HepG2 (cell line): Measurements from ENCODE around the gene HNRNPA2B1. TPM values are rescaled to one million over a fixed set of nuclear protein-coding genes. Genes with fewer than 3 reads are reported as not detected.

ENCODE experiments used
- ATAC-seq: fragments of 200-7000 bp; cut with Tn5 transposase; 3 replicates; pipeline ENCODE4 v1.9.1; 2020; ENCODE audit warnings: mild to moderate bottlenecking, moderate library complexity
- BruUV-seq: library from RNA; stranded (reverse); fragments of 400-500 nt; replicated peaks from 2 replicates; lab custom pipeline; 2021; lab: Mats Ljungman, UMichigan
- CTCF ChIA-PET: fragments of 300-600 bp; formaldehyde crosslinking; extraction: SDS; loops from one replicate; lab custom pipeline; 2021; ENCODE audit warnings: low total read pairs, inconsistent platforms, low intra/inter-chr PET ratio; lab: Yijun Ruan, JAX
- POLR2A ChIA-PET: fragments of 350-600 bp; sonication (Branson Sonifier 250); formaldehyde crosslinking; loops from one replicate; lab custom pipeline; 2020; ENCODE audit warnings: antibody characterized with exemption, inconsistent platforms; lab: Yijun Ruan, JAX
- DNase-seq: peaks from one replicate; pipeline ENCODE4 v3.0.0-alpha.2; 2015; ENCODE audit warnings: low spot score
- FAIRE-seq: peaks from 3 replicates; lab custom pipeline; 2011; peaks lifted over from hg19 to GRCh38; lab: Jason Lieb, UNC
- H2AFZ ChIP-seq: one replicate; pipeline ENCODE4 v1.6.1; 2011; ENCODE audit warnings: low read length, inconsistent platforms
- H3K27ac ChIP-seq: fragments of 300-600 bp; 3 replicates; pipeline ENCODE4 v1.8.0; 2011; ENCODE audit warnings: mixed run types, mild to moderate bottlenecking, mixed read lengths, low read length, inconsistent platforms; ENCODE audit not compliant: insufficient read depth; ENCODE audit errors: extremely low read length
- H3K27me3 ChIP-seq, 2 experiments: fragments of 200-600 bp in 1 of 2; 2 replicates in 1 of 2; 3 replicates in 1 of 2; pipeline versions ENCODE4 v1.6.0 to v1.8.0; 2011; ENCODE audit warnings: low read length in 2 of 2, mild to moderate bottlenecking in 2 of 2, moderate library complexity in 2 of 2, inconsistent platforms in 1 of 2; ENCODE audit not compliant: insufficient read depth in 2 of 2, control insufficient read depth in 1 of 2
- H3K36me3 ChIP-seq, 2 experiments: fragments of 200-600 bp in 1 of 2; replicated peaks in 1 of 2; 2 replicates in 1 of 2; 3 replicates in 1 of 2; pipeline versions ENCODE4 v1.5.1 to v1.8.0; 2011; ENCODE audit warnings: low read length in 2 of 2, inconsistent platforms in 1 of 2; ENCODE audit not compliant: insufficient read depth in 2 of 2, control insufficient read depth in 1 of 2
- H3K4me1 ChIP-seq: 2 replicates; pipeline ENCODE4 v1.5.1; 2012; ENCODE audit warnings: low read length, inconsistent platforms; ENCODE audit not compliant: insufficient read depth
- H3K4me2 ChIP-seq: 2 replicates; pipeline ENCODE4 v1.6.0; 2011; ENCODE audit warnings: low read depth, low read length, inconsistent platforms
- H3K4me3 ChIP-seq, 3 experiments: fragments of 200-600 bp in 1 of 3; sonication (generic), shearing (Covaris generic) in 1 of 3; replicated peaks in 1 of 3; 2 replicates each; pipeline ENCODE4 v1.5.1; 2011 to 2016; ENCODE audit warnings: low read length in 3 of 3, inconsistent platforms in 2 of 3, low read depth in 2 of 3, mild to moderate bottlenecking in 2 of 3, control low read depth in 1 of 3, mixed read lengths in 1 of 3; ENCODE audit not compliant: insufficient read depth in 1 of 3
- H3K79me2 ChIP-seq: one replicate; pipeline ENCODE4 v1.6.1; 2011; ENCODE audit warnings: low read length, inconsistent platforms; ENCODE audit not compliant: insufficient read depth
- H3K9ac ChIP-seq: 2 replicates; pipeline ENCODE4 v1.6.0; 2011; ENCODE audit warnings: mild to moderate bottlenecking, low read depth, low read length, inconsistent platforms; ENCODE audit not compliant: insufficient read depth
- H3K9me3 ChIP-seq: 2 replicates; pipeline ENCODE4 v1.5.1; 2012; ENCODE audit warnings: mild to moderate bottlenecking, low read length
- H4K20me1 ChIP-seq: 2 replicates; pipeline ENCODE4 v1.6.0; 2011; ENCODE audit warnings: inconsistent platforms, mild to moderate bottlenecking, low read length, moderate library complexity; ENCODE audit not compliant: insufficient read depth
- MXI1 ChIP-seq: IDR thresholded peaks from 3 replicates; pipeline ENCODE4 v1.6.1; 2012; ENCODE audit warnings: low read depth, low read length, inconsistent platforms, borderline replicate concordance
- PAF1 ChIP-seq: IDR thresholded peaks from 2 replicates; pipeline ENCODE4 v1.6.1; 2016; ENCODE audit warnings: missing genetic modification reagents, missing compliant biosample characterization
- POLR2A ChIP-seq, 2 experiments: IDR thresholded peaks; 2 replicates each; pipeline ENCODE4 v1.6.1; 2011; ENCODE audit warnings: low read depth in 2 of 2, low read length in 2 of 2, mild to moderate bottlenecking in 1 of 2, moderate library complexity in 1 of 2; ENCODE audit not compliant: insufficient read depth in 1 of 2
- RBFOX2 ChIP-seq: fragments of 200-400 bp; formaldehyde crosslinking; IDR thresholded peaks from 2 replicates; pipeline ENCODE4 v1.6.1; 2017; ENCODE audit warnings: low read depth, mild to moderate bottlenecking, low read length
- RBM22 ChIP-seq: fragments of 200-400 bp; formaldehyde crosslinking; optimal IDR thresholded peaks from 2 replicates; pipeline ENCODE3; 2017; ENCODE audit warnings: mild to moderate bottlenecking, low read length, moderate library complexity
- THRA ChIP-seq: sonication (generic); formaldehyde crosslinking; IDR thresholded peaks from 2 replicates; pipeline ENCODE4 v1.4.0; 2020; ENCODE audit warnings: missing genetic modification reagents, borderline replicate concordance
- ZNF318 ChIP-seq: sonication (generic); formaldehyde crosslinking; IDR thresholded peaks from 2 replicates; pipeline ENCODE4 v1.4.0; 2020; ENCODE audit warnings: mild to moderate bottlenecking, missing genetic modification reagents
- ZNF337 ChIP-seq: sonication (generic); formaldehyde crosslinking; IDR thresholded peaks from 2 replicates; pipeline ENCODE4 v1.5.1; 2020; ENCODE audit warnings: missing genetic modification reagents, low read depth, mild to moderate bottlenecking, borderline replicate concordance
- ZNF562 ChIP-seq: sonication (generic); formaldehyde crosslinking; IDR thresholded peaks from 2 replicates; pipeline ENCODE4 v1.8.0; 2022; ENCODE audit warnings: missing genetic modification reagents, borderline replicate concordance
- WGBS: methylation state at CpG from one replicate; pipeline ENCODE4 v1.1.6; 2017; ENCODE audit warnings: low lambda C conversion rate; 5-methylcytosine and 5-hydroxymethylcytosine counted together
- in situ Hi-C: cut with HindIII; loops from 2 replicates; pipeline ENCODE4 v1.10.0; 2017; ENCODE audit warnings: low pct_unique_long_range_greater_than_20kb; ENCODE audit not compliant: extremely low pct_ligation_motif_present
- intact Hi-C: fragments of 100-400 bp; cut with micrococcal nuclease; formaldehyde crosslinking; loops from one replicate; pipeline ENCODE4 v1.10.0; 2022; ENCODE audit not compliant: unreplicated experiment
- polyA plus RNA-seq, 8 experiments: library from polyadenylated mRNA; depleted of rRNA in 3 of 8; stranded (reverse) in 7 of 8; unstranded in 1 of 8; fragments of >200 nt; fragmentation: Illumina TruSeq in 4 of 8; extraction: Trizol in 4 of 8; gene quantifications; 2 replicates each; pipeline versions ENCODE4 v1.2.1 to v1.2.3, GENCODE V29; 2011 to 2016; ENCODE audit warnings: low read depth in 4 of 8, missing spikeins in 1 of 8, mixed read lengths in 1 of 8; ENCODE audit not compliant: insufficient read depth in 1 of 8
- total RNA-seq, 5 experiments: library from RNA; depleted of rRNA; stranded (reverse); fragments of >200 nt; fragmentation: Illumina TruSeq; extraction: Trizol; gene quantifications; 2 replicates each; pipeline ENCODE4 v1.2.3, GENCODE V29; 2016; ENCODE audit warnings: low read depth in 1 of 5

HNRNPA2B1 gene
- total and polyA plus RNA-seq, 2 of the 13 experiments (the other 11 are each of a cell fraction or from before 2014, with no cell fraction given) = 193 to 412 TPM

- H3K9ac ChIP-seq = no peak overlapping the region
- H3K79me2 ChIP-seq = peaks cover 47% of the 10 kb centered on the region
- no peak for FAIRE-seq
- no peak for ATAC-seq
- TF ChIP-seq ZNF337 (CRISPR knock-in tag) (no peak), RBFOX2 (peak; percentile 44; the same call in 1 of the 2 replicates), ZNF318 (CRISPR knock-in tag) (no peak), MXI1 (no peak), THRA (CRISPR knock-in tag) (no peak), RBM22 (peak; percentile 37), POLR2A (IDR thresholded peaks at IDR 0.05; ENCODE audit: insufficient read depth in 1 of 2, low read depth in 2 of 2, low read length in 2 of 2) (peak in 1 of 2 experiments; percentile 40; a peak in 1 of 4 replicates), PAF1 (0 out of 2 replicates have a peak, but pooled peaks have one; percentile 79), ZNF562 (CRISPR knock-in tag) (no peak)
- H3K27me3 ChIP-seq = no peaks in the 10 kb centered on the region
- no peak overlapping the region for H2AFZ ChIP-seq
- H3K4me2 ChIP-seq = no peak overlapping the region
- POLR2A ChIA-PET = interaction anchor here (1.5 to 2.3 kb wide), 4 partner anchors 7 to 41 kb away, joined by 4 to 13 read pairs (median 6); partner anchors contain the start of genes CBX3, HNRNPA2B1 and NFE2L3
- no peak overlapping the region for H3K27ac ChIP-seq
- no TSS peak for BruUV-seq
- in situ Hi-C loops (no loop called here), intact Hi-C loops (no loop called here)
- H3K4me3 ChIP-seq = no peak overlapping the region
- no peak for DNase-seq
- peaks cover 25 to 77% of the 10 kb centered on the region in 2 experiments for H3K36me3 ChIP-seq
- 97% methylated on average over 3 of the region's 3 CpGs for WGBS
- no peaks in the 10 kb centered on the region for H3K9me3 ChIP-seq
- H4K20me1 ChIP-seq = peaks cover 93% of the 10 kb centered on the region
- H3K4me1 ChIP-seq = peaks cover 52% of the 10 kb centered on the region
- CTCF ChIA-PET = no interaction called here
These were observed 8.0 kb downstream of the HNRNPA2B1 start for GRCh38 chr7:26192485-26193087.
